ENCODE measurements around the gene MSMB. TPM values are rescaled to one million over a fixed set of nuclear protein-coding genes. Genes with fewer than 3 reads are reported as not detected.
A peak's percentile ranks its signal among the peaks of the same experiment; 100 is the strongest.

Gene MSMB
- total and polyA plus RNA-seq, 9 of the 15 experiments (the other 6 are each of a cell fraction or from before 2014, with no cell fraction given): 0.21 to 0.60 TPM; not detected in 7

DNA sequence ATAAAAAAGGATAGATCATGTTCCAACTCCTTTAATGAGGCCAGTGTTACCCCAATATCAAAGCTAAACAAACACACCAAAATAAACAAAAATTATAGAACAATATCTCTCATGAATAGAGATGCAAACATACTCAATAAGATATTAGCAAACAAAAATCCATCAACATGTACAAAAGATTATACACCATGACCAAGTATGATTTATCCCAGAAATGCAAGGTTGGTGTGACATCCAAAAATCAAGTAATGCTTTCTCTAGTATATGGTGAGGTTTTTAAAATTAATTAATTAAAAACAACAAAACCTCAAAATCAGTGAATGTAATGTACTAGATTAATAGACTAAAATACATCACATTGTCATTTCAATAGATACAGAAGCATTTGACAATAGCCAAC is 11.0 kb upstream of the MSMB start:
- Histone ChIP-seq H3K4me3 (no peak overlapping the region), H3K4me1 (replicated peaks in 1 of 2; ENCODE audit: control insufficient read depth in 2 of 2, insufficient read depth in 2 of 2, low read length in 2 of 2) (peaks cover 4 to 18% of the 10 kb centered on the region in 2 experiments; a peak in 4 of 5 replicates), H3K9me1 (ENCODE audit: control insufficient read depth, insufficient read depth, low read length) (no peaks in the 10 kb centered on the region), H3K27me3 (ENCODE audit: control insufficient read depth in 2 of 2, insufficient read depth in 2 of 2, low read length in 2 of 2) (no peaks in the 10 kb centered on the region; a peak in 1 of 5 replicates), H3K4me2 (ENCODE audit: insufficient read depth, low read length) (no peak overlapping the region), H3K79me2 (ENCODE audit: control insufficient read depth, insufficient read depth, low read length) (no peaks in the 10 kb centered on the region), H4K20me1 (replicated peaks; ENCODE audit: control insufficient read depth, insufficient read depth, low read length) (no peaks in the 10 kb centered on the region), H3K36me3 (ENCODE audit: control insufficient read depth, insufficient read depth, low read length) (no peaks in the 10 kb centered on the region), H3K27ac (ENCODE audit: extremely low read depth, low read depth, low read length) (no peak overlapping the region), H2AFZ (ENCODE audit: low read depth, low read length) (no peak overlapping the region), H3K9ac (ENCODE audit: insufficient read depth in 1 of 2, low read depth in 2 of 2, low read length in 2 of 2) (no peak overlapping the region), H3K9me3 (replicated peaks; ENCODE audit: control insufficient read depth, insufficient read depth, low read depth, low read length) (0 out of 2 replicates have a peak, but pooled peaks cover 2% of the 10 kb centered on the region)
- no TSS peak for BruUV-seq (replicated peaks)
- ChIA-PET POLR2A (no interaction called here), CTCF (ENCODE audit: low intra/inter-chr PET ratio) (no interaction called here)
- DNase-seq (ENCODE audit: extremely low read depth in 1 of 4, low spot score in 3 of 4): no peak
- in situ Hi-C loops (cut with MboI): no loop called here
- intact Hi-C loops (cut with micrococcal nuclease): no loop called here
- no peak for FAIRE-seq
- no peak for ATAC-seq
- TF ChIP-seq ZNF324 (CRISPR knock-in tag; IDR thresholded peaks at IDR 0.05): peak; percentile 92
- TF ChIP-seq, protein P1, sequence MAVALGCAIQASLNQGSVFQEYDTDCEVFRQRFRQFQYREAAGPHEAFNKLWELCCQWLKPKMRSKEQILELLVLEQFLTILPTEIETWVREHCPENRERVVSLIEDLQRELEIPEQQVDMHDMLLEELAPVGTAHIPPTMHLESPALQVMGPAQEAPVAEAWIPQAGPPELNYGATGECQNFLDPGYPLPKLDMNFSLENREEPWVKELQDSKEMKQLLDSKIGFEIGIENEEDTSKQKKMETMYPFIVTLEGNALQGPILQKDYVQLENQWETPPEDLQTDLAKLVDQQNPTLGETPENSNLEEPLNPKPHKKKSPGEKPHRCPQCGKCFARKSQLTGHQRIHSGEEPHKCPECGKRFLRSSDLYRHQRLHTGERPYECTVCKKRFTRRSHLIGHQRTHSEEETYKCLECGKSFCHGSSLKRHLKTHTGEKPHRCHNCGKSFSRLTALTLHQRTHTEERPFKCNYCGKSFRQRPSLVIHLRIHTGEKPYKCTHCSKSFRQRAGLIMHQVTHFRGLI (CRISPR knock-in tag; IDR thresholded peaks at IDR 0.05): no peak

DNA sequence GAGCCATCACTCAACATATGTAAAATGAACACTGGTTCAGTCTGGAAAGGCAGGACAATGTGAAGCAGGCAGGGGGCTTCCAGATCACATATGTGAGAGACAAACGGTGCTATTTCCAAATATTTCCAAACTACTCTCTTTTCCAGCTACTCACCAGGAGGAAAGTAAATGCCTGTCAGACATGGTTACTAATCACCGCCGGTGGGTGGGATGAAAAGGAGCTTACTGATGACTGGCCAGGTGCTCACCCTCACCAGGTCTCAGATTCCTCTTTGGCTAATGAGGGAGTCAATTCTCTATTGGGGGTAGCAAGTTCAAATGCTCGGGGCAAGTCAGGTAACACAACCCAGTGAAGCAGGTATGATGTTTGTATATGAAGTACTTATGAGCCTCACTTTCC is 9.7 kb upstream of the MSMB start:
- H2AFZ ChIP-seq (ENCODE audit: low read depth, low read length): no peak overlapping the region
- ATAC-seq (no peak), DNase-seq (ENCODE audit: extremely low read depth in 1 of 4, low spot score in 3 of 4) (no peak), FAIRE-seq (no peak)
- H3K79me2 ChIP-seq (ENCODE audit: control insufficient read depth, insufficient read depth, low read length): no peaks in the 10 kb centered on the region
- H3K4me3 ChIP-seq: no peak overlapping the region
- TF ChIP-seq JUN (IDR thresholded peaks at IDR 0.05; ENCODE audit: borderline replicate concordance, low read depth, low read length) (no peak), JUN (CRISPR knock-in tag; IDR thresholded peaks at IDR 0.05; ENCODE audit: borderline replicate concordance) (no peak), SP2 (IDR thresholded peaks at IDR 0.05; ENCODE audit: extremely low read depth, low read depth, low read length, poor library complexity, severe bottlenecking) (no peak), ZSCAN32 (CRISPR knock-in tag; IDR thresholded peaks at IDR 0.05) (no peak)
- H3K27me3 ChIP-seq (ENCODE audit: control insufficient read depth in 2 of 2, insufficient read depth in 2 of 2, low read length in 2 of 2): no peaks in the 10 kb centered on the region; a peak in 1 of 5 replicates
- H3K9ac ChIP-seq (ENCODE audit: insufficient read depth in 1 of 2, low read depth in 2 of 2, low read length in 2 of 2): no peak overlapping the region
- no peaks in the 10 kb centered on the region for H3K9me1 ChIP-seq (ENCODE audit: control insufficient read depth, insufficient read depth, low read length)
- intact Hi-C loops (cut with micrococcal nuclease) (no loop called here), in situ Hi-C loops (cut with MboI) (no loop called here)
- H4K20me1 ChIP-seq (replicated peaks; ENCODE audit: control insufficient read depth, insufficient read depth, low read length): no peaks in the 10 kb centered on the region
- 63% methylated on average over 4 of the region's 4 CpGs for WGBS (ENCODE audit: insufficient coverage, low coverage, missing lambda C conversion rate)
- ChIA-PET CTCF (ENCODE audit: low intra/inter-chr PET ratio) (no interaction called here), POLR2A (interaction anchor here (1.0 kb wide), 1 partner anchor 32 kb away, joined by 3 read pairs; no protein-coding TSS in a partner anchor)
- BruUV-seq (replicated peaks): no TSS peak
- no peak overlapping the region for H3K27ac ChIP-seq (ENCODE audit: extremely low read depth, low read depth, low read length)
- H3K4me1 ChIP-seq (replicated peaks in 1 of 2; ENCODE audit: control insufficient read depth in 2 of 2, insufficient read depth in 2 of 2, low read length in 2 of 2): peaks cover 4 to 22% of the 10 kb centered on the region in 2 experiments; a peak in 4 of 5 replicates
- no peaks in the 10 kb centered on the region for H3K36me3 ChIP-seq (ENCODE audit: control insufficient read depth, insufficient read depth, low read length)
- H3K4me2 ChIP-seq (ENCODE audit: insufficient read depth, low read length): no peak overlapping the region
- 0 out of 2 replicates have a peak, but pooled peaks cover 2% of the 10 kb centered on the region for H3K9me3 ChIP-seq (replicated peaks; ENCODE audit: control insufficient read depth, insufficient read depth, low read depth, low read length)
